Measurements from ENCODE around the gene POLE3.

GRCh38 chr9:113373256-113373655 is 37.2 kb downstream of the POLE3 start:
- TF ChIP-seq POLR2A (IDR thresholded peaks at IDR 0.05; ENCODE audit: low read length): no peak
- TF ChIP-seq GATA1 (IDR thresholded peaks at IDR 0.05; ENCODE audit: low read depth, low read length): no peak

All from erythroblast (primary cell).